HFF-Myc (cell line): Measurements from ENCODE around the gene GRID1.

ENCODE experiments used
- DNase-seq: peaks from one replicate; pipeline ENCODE4 v3.0.0-alpha.2; 2011; ENCODE audit warnings: low read depth; ENCODE audit errors: extremely low read depth
- H3K4me3 ChIP-seq: replicated peaks from 2 replicates; pipeline ENCODE4 v1.5.1; 2011; ENCODE audit warnings: low read depth, mild to moderate bottlenecking, control low read depth, low read length
- CTCF ChIP-seq: IDR thresholded peaks from 2 replicates; pipeline ENCODE4 v1.5.1; 2012; ENCODE audit warnings: mild to moderate bottlenecking, low read depth, low read length, control low read depth; ENCODE audit errors: missing control alignments

GRID1 gene

GRCh38 chr10:86215046-86215445 is 151.5 kb downstream of the GRID1 start:
- H3K4me3 ChIP-seq: no peak overlapping the region
- no peak for DNase-seq
- TF ChIP-seq CTCF: no peak

DNA sequence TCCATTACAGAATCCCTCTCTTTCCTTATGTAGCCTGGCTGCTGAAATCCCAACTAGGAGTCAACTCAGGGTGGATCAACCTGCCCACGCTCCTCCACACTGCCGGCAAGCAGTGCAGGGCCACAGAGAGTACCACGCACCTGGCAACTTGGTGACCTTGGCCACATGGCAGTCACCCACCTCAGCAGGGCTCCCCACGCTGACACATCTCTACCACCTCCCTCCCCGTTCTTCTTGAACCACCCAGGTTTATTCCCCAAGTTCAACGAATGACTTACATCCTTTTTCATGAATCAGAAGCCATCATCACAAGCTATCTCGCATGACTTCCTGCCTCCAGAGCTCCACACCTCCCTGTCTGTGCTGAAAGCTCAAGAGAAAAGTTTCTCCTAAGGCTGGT is 153.4 kb downstream of the GRID1 start:
- no peak for DNase-seq
- no peak for TF ChIP-seq CTCF
- H3K4me3 ChIP-seq: no peak overlapping the region

- DNase-seq: no peak
- no peak for TF ChIP-seq CTCF
- no peak overlapping the region for H3K4me3 ChIP-seq
These were observed 154.2 kb downstream of the GRID1 start for GRCh38 chr10:86212391-86212700.

- no peak for DNase-seq
- no peak for TF ChIP-seq CTCF
- H3K4me3 ChIP-seq: no peak overlapping the region
These were observed 154.8 kb downstream of the GRID1 start for GRCh38 chr10:86211691-86212390.

DNA sequence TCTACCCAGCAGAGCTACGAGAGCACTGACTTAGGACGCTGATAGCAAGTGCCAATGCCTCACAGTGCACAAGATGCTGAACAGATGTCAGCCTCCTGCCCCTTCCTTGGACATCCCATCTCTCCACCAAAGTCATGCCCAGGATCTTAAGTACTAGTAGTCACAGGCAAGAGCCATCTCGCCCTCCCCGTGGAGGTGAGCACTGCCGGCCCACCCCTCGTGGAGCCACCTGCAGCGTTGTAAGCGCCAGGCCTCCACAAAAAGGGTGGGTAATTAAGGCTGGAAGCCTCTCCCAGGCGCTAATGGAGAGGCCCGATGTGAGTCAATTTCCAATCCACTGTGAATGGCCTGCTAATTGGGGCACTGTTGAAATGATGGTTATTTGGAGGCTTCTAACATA is 156.2 kb downstream of the GRID1 start:
- H3K4me3 ChIP-seq: no peak overlapping the region
- no peak for TF ChIP-seq CTCF
- DNase-seq: no peak

DNA sequence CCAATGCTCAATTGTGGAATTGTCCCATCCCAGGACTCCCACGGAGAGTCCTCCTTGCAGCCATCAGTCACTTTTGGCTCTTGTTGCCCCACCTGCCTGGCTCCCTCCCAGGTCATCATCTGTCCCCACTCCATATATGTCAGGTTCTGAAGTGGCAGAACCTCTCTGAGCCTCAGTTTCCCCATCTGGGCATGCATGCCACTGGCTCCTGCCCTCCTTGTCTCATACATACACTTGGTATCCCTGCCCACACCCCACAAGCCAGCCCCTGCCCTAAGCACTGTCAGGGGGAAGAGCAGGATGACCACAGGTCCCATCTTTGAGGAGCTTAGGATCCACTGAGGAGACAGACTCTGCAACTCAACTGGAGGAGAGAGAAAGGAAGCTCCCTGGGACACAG is 156.9 kb downstream of the GRID1 start:
- TF ChIP-seq CTCF: no peak
- no peak overlapping the region for H3K4me3 ChIP-seq
- no peak for DNase-seq

DNA sequence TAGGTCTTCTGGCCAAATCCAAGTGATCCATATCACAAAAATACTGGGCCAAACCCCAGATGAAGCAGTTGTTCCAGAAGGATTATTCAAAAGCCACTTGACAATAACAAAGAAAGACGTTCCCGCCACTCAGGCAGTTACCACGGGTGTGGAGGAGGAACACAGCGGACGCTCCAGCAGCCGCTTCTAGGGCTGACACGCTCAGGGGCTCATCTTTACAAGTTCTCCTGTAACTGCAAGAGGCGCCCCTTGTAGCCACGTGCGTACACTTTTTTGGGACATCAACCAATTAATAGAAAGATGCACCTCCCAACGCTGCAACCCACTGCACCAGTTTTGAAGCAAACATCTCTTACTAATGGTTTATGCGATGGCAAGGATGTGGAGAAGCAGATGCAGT is 159.4 kb downstream of the GRID1 start:
- H3K4me3 ChIP-seq: no peak overlapping the region
- TF ChIP-seq CTCF: no peak
- DNase-seq: no peak
